ENCODE data around the gene OBP2B. TPM values are rescaled to one million over a fixed set of nuclear protein-coding genes. Genes with fewer than 3 reads are reported as not detected.
"Not testable (repeated sequence)": the region's sequence is repeated elsewhere in the genome, so short reads cannot be mapped to it uniquely, and the experiment has no call there.

The OBP2B gene
- total RNA-seq = not detected

GRCh38 chr9:133208880-133209300 is at the start of gene OBP2B:
OBP2B (minus strand) TSS chr9:133209250; CDS start chr9:133209199, 51 bp downstream.
- not testable (repeated sequence) for H3K9me3 ChIP-seq, H3K4me3 ChIP-seq, H3K4me1 ChIP-seq, H3K27ac ChIP-seq, H3K36me3 ChIP-seq, H3K27me3 ChIP-seq
- ATAC-seq (ENCODE audit: low FRiP score in 2 of 2) (peak in 1 of 2 donors; percentile 1), DNase-seq (peak in 1 of 2 donors; percentile 58)
- WGBS, 2 donors = 85% methylated on average over 8 of the region's 18 CpGs; no CpG with 5 or more reads in 1 of the 2 donors

GRCh38 chr9:133258061-133259015 is 49.3 kb upstream of the OBP2B start:
- TF ChIP-seq POLR2AphosphoS5 (IDR thresholded peaks at IDR 0.05) = no peak
- TF ChIP-seq CTCF (IDR thresholded peaks at IDR 0.05) = no peak
- no peak for TF ChIP-seq EP300 (IDR thresholded peaks at IDR 0.05)
- TF ChIP-seq POLR2A (IDR thresholded peaks at IDR 0.05) = no peak
- WGBS, 2 donors = 74 to 85% methylated on average over 21 of the region's 21 CpGs
- Histone ChIP-seq H3K4me1 (peaks cover 0 to 24% (median 10%) of the 10 kb centered on the region in 4 donors), H3K27me3 (no peaks in the 10 kb centered on the region), H3K9me3 (no peaks in the 10 kb centered on the region), H3K36me3 (no peaks in the 10 kb centered on the region), H3K27ac (peak overlapping the region in 2 of 4 donors; percentile 17 to 39), H3K4me3 (no peak overlapping the region)
- DNase-seq = peak; percentile 33 to 38
- ATAC-seq (ENCODE audit: low FRiP score in 2 of 2) = no peak

- 53 to 59% methylated on average over 12 to 13 of the region's 13 CpGs for WGBS, 2 donors
- Histone ChIP-seq H3K9me3 (no peaks in the 10 kb centered on the region), H3K4me3 (no peak overlapping the region), H3K36me3 (no peaks in the 10 kb centered on the region), H3K27me3 (no peaks in the 10 kb centered on the region), H3K4me1 (peaks cover 8 to 31% (median 15%) of the 10 kb centered on the region in 4 donors), H3K27ac (peak overlapping the region in 2 of 4 donors; percentile 17 to 49)
- ATAC-seq (ENCODE audit: low FRiP score in 2 of 2) (no peak), DNase-seq (peak; percentile 41 to 80)
- TF ChIP-seq CTCF (IDR thresholded peaks at IDR 0.05) (peak in 2 of 6 experiments; percentile 8 to 11), POLR2AphosphoS5 (IDR thresholded peaks at IDR 0.05) (peak; percentile 46 to 56), POLR2A (IDR thresholded peaks at IDR 0.05) (no peak), EP300 (IDR thresholded peaks at IDR 0.05) (no peak)
Measured at GRCh38 chr9:133257465-133257956, 48.5 kb upstream of the OBP2B start.

- no peak for TF ChIP-seq POLR2AphosphoS5 (IDR thresholded peaks at IDR 0.05)
- TF ChIP-seq CTCF (IDR thresholded peaks at IDR 0.05) = no peak
- no peak for TF ChIP-seq EP300 (IDR thresholded peaks at IDR 0.05)
- no peak for TF ChIP-seq POLR2A (IDR thresholded peaks at IDR 0.05)
- DNase-seq = peak; percentile 26 to 79
- 72 to 82% methylated on average over 9 to 10 of the region's 10 CpGs for WGBS, 2 donors
- no peaks in the 10 kb centered on the region for H3K36me3 ChIP-seq
- no peaks in the 10 kb centered on the region for H3K27me3 ChIP-seq
- H3K9me3 ChIP-seq = no peaks in the 10 kb centered on the region
- H3K4me3 ChIP-seq = no peak overlapping the region
- H3K4me1 ChIP-seq = peaks cover 9 to 40% (median 19%) of the 10 kb centered on the region in 4 donors
- ATAC-seq (ENCODE audit: low FRiP score in 2 of 2) = no peak
- peak overlapping the region in 2 of 4 donors; percentile 17 to 49 for H3K27ac ChIP-seq
Measured at GRCh38 chr9:133256686-133257091, 47.6 kb upstream of the OBP2B start.

- WGBS, 2 donors = 92 to 97% methylated on average over 20 of the region's 30 CpGs
- Histone ChIP-seq H3K9me3 (no peaks in the 10 kb centered on the region), H3K27me3 (no peaks in the 10 kb centered on the region), H3K36me3 (no peaks in the 10 kb centered on the region), H3K27ac (peak overlapping the region in 1 of 4 donors; percentile 49), H3K4me3 (no peak overlapping the region), H3K4me1 (peaks cover 9 to 42% (median 20%) of the 10 kb centered on the region in 4 donors)
- DNase-seq (peak in 1 of 2 donors; percentile 81), ATAC-seq (ENCODE audit: low FRiP score in 2 of 2) (no peak)
- TF ChIP-seq POLR2A (IDR thresholded peaks at IDR 0.05) (no peak), POLR2AphosphoS5 (IDR thresholded peaks at IDR 0.05) (no peak), CTCF (IDR thresholded peaks at IDR 0.05) (no peak)
Measured at GRCh38 chr9:133256136-133256461, 47.0 kb upstream of the OBP2B start.
